CD14-positive monocyte (primary cell): ENCODE data around the gene RTL10. TPM values are rescaled to one million over a fixed set of nuclear protein-coding genes. Genes with fewer than 3 reads are reported as not detected.

Source experiments
- DNase-seq, 3 donors: peaks; one replicate each; pipeline ENCODE4 v3.0.0-alpha.2; 2011 to 2022
- H2AFZ ChIP-seq: 2 replicates; pipeline ENCODE4 v1.6.0; 2012; ENCODE audit warnings: mild to moderate bottlenecking, low read depth, low read length, inconsistent platforms; ENCODE audit not compliant: insufficient read depth, poor library complexity, severe bottlenecking
- H3K27ac ChIP-seq, 2 donors: 1 replicate in 1 of 2; 2 replicates in 1 of 2; pipeline ENCODE4 v1.5.1; 2012 to 2013; ENCODE audit warnings: low read length in 2 of 2, control low read depth in 1 of 2, inconsistent platforms in 1 of 2, low read depth in 1 of 2, mild to moderate bottlenecking in 1 of 2
- H3K27me3 ChIP-seq, 2 donors: one replicate each; pipeline versions ENCODE4 v1.6.0 to v1.6.1; 2011 to 2013; ENCODE audit warnings: low read length in 2 of 2; ENCODE audit not compliant: control insufficient read depth in 2 of 2, insufficient read depth in 2 of 2
- H3K36me3 ChIP-seq, 2 donors: replicated peaks in 1 of 2; 1 replicate in 1 of 2; 2 replicates in 1 of 2; pipeline versions ENCODE4 v1.5.1 to v1.6.1; 2012 to 2013; ENCODE audit warnings: low read length in 2 of 2, control low read depth in 1 of 2, inconsistent platforms in 1 of 2, mild to moderate bottlenecking in 1 of 2; ENCODE audit not compliant: insufficient read depth in 2 of 2, control insufficient read depth in 1 of 2
- H3K4me1 ChIP-seq, 2 donors: 1 replicate in 1 of 2; 2 replicates in 1 of 2; pipeline versions ENCODE4 v1.5.1 to v1.6.1; 2012 to 2013; ENCODE audit warnings: low read length in 2 of 2, control low read depth in 1 of 2, inconsistent platforms in 1 of 2, mild to moderate bottlenecking in 1 of 2, moderate library complexity in 1 of 2; ENCODE audit not compliant: insufficient read depth in 2 of 2, control insufficient read depth in 1 of 2
- H3K4me2 ChIP-seq: replicated peaks from 2 replicates; pipeline ENCODE3; 2012; ENCODE audit warnings: low read length, moderate library complexity, mild to moderate bottlenecking; ENCODE audit not compliant: poor library complexity, severe bottlenecking; ENCODE audit errors: extremely low read depth
- H3K4me3 ChIP-seq, 3 experiments: fragments of 200-600 bp in 1 of 3; sonication (generic) in 1 of 3; replicated peaks in 1 of 3; 1 replicate in 2 of 3; 2 replicates in 1 of 3; pipeline ENCODE4 v1.5.1; 2011 to 2013; ENCODE audit warnings: low read length in 3 of 3, mild to moderate bottlenecking in 3 of 3, control low read depth in 2 of 3, low read depth in 2 of 3, inconsistent platforms in 1 of 3, moderate library complexity in 1 of 3
- H3K79me2 ChIP-seq: 2 replicates; pipeline ENCODE4 v1.6.0; 2012; ENCODE audit warnings: mild to moderate bottlenecking, control low read depth, inconsistent platforms, low read length, moderate library complexity; ENCODE audit not compliant: insufficient read depth
- H3K9ac ChIP-seq: 2 replicates; pipeline ENCODE4 v1.6.0; 2017; ENCODE audit warnings: low read length, mild to moderate bottlenecking; ENCODE audit not compliant: insufficient read depth, poor library complexity, severe bottlenecking
- H3K9me3 ChIP-seq, 2 donors: replicated peaks in 1 of 2; 1 replicate in 1 of 2; 2 replicates in 1 of 2; pipeline versions ENCODE4 v1.5.1 to v1.6.1; 2012 to 2013; ENCODE audit warnings: low read length in 2 of 2, control low read depth in 1 of 2; ENCODE audit not compliant: control insufficient read depth in 1 of 2, insufficient read depth in 1 of 2
- H4K20me1 ChIP-seq: 2 replicates; pipeline ENCODE4 v1.6.0; 2012; ENCODE audit warnings: mild to moderate bottlenecking, low read length, control low read depth, moderate library complexity; ENCODE audit not compliant: insufficient read depth
- H3K27ac Mint-ChIP-seq, 7 donors: one replicate each; pipeline ENCODE4 v1.8.0; 2020; ENCODE audit warnings: mild to moderate bottlenecking in 7 of 7, mixed read lengths in 7 of 7, moderate library complexity in 6 of 7, inconsistent platforms in 2 of 7
- H3K27me3 Mint-ChIP-seq, 3 donors: one replicate each; pipeline ENCODE4 v1.8.0; 2021 to 2022; ENCODE audit warnings: low read depth in 3 of 3, mild to moderate bottlenecking in 3 of 3, mixed read lengths in 3 of 3, moderate library complexity in 3 of 3, inconsistent platforms in 1 of 3
- H3K36me3 Mint-ChIP-seq, 2 donors: one replicate each; pipeline ENCODE4 v1.8.0; 2020; ENCODE audit warnings: mixed read lengths in 2 of 2, inconsistent platforms in 1 of 2, mild to moderate bottlenecking in 1 of 2
- H3K4me1 Mint-ChIP-seq: one replicate; pipeline ENCODE4 v1.8.0; 2020; ENCODE audit warnings: mild to moderate bottlenecking, mixed read lengths
- H3K4me3 Mint-ChIP-seq, 2 donors: one replicate each; pipeline ENCODE4 v1.8.0; 2020; ENCODE audit warnings: mild to moderate bottlenecking in 2 of 2, mixed read lengths in 2 of 2, moderate library complexity in 1 of 2
- H3K9me3 Mint-ChIP-seq, 7 donors: one replicate each; pipeline ENCODE4 v1.8.0; 2020 to 2022; ENCODE audit warnings: mixed read lengths in 7 of 7, mild to moderate bottlenecking in 6 of 7, moderate library complexity in 6 of 7, inconsistent platforms in 2 of 7
- WGBS: methylation state at CpG from one replicate; pipeline ENCODE4 v1.1.5; 2013; ENCODE audit warnings: missing lambda C conversion rate; ENCODE audit not compliant: insufficient coverage; 5-methylcytosine and 5-hydroxymethylcytosine counted together
- intact Hi-C, 2 donors: fragments of 100-400 bp; cut with micrococcal nuclease; formaldehyde crosslinking; loops; one replicate each; pipeline versions ENCODE4 v1.15.0 to v1.15.1; 2023
- polyA plus RNA-seq, 3 donors: library from polyadenylated mRNA; depleted of rRNA in 1 of 3; unstranded in 2 of 3; stranded (reverse) in 1 of 3; fragments of 300-500 nt in 2 of 3; fragments of >200 nt in 1 of 3; fragmentation: Illumina TruSeq in 2 of 3; gene quantifications; 1 replicate in 2 of 3; 2 replicates in 1 of 3; pipeline ENCODE4 v1.2.3, GENCODE V29; 2012 to 2021
- TF ChIP-seq, protein P1 (sequence below): fragments of 200-600 bp; IDR thresholded peaks from one replicate; pipeline ENCODE4 v1.8.0; 2022; ENCODE audit warnings: antibody characterized with exemption, mild to moderate bottlenecking

The RTL10 gene
- polyA plus RNA-seq, 3 donors: 1.4 to 6.5 (median 1.5) TPM

DNA sequence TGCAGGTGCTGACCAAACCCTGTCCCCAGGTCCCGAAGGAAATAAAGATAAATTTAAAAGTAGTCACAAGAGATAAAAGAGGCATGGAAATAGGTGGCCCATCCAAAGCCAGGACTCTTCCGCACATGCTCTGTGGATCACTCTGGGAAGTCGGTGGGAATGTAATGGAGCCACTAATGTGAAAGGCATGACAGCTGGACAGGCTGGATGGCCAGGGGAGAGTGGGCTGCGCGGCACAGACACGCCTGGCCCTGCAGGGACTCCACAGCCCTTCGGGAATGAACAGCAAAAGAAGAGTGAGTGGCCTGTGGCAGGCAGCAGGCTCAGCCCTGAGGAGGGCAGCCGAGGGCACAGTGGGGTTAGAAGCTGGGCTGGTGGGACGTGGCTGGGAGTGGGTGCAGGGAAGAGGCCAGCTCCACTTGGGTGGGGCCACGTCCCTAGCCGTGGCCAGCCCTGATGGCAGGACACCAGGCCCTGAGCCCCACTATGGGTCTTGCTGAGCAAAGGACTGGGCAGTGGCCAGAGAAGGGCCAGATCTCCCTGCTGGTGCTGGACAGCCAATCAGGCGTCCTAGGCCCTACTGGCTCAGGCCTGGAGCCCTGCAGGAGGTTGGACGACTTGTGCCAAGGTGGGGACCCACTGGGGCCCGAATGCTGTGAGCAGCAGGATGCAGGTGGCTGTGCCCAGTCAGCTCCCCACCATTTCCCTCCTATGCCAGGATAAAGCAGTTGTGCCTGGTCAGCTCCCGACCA is 31.3 kb upstream of the RTL10 start:
- Histone ChIP-seq H3K9ac (peak overlapping the region; percentile 45), H3K4me3 (no peak overlapping the region), H3K79me2 (no peaks in the 10 kb centered on the region), H3K4me2 (peak overlapping the region; percentile 58), H4K20me1 (peaks cover under 1% of the 10 kb centered on the region), H3K27ac (peak overlapping the region; percentile 83 to 90), H3K27me3 (no peaks in the 10 kb centered on the region), H2AFZ (peak overlapping the region; percentile 70), H3K36me3 (peaks cover 14 to 20% of the 10 kb centered on the region in 2 donors), H3K9me3 (no peaks in the 10 kb centered on the region), H3K4me1 (peaks cover 24 to 31% of the 10 kb centered on the region in 2 donors)
- intact Hi-C loops: loop anchor here (2.0 to 5.0 kb wide), 2 partner anchors 31 to 34 kb away; partner anchors contain the start of genes GNB1L (in 2 of the 2) and RTL10 (in 2 of the 2)
- DNase-seq: no peak
- H3K27ac Mint-ChIP-seq: peak overlapping the region; percentile 82 to 97 (median 94)
- no peak overlapping the region for H3K4me3 Mint-ChIP-seq
- H3K27me3 Mint-ChIP-seq: peaks cover 0 to 2% (median 0%) of the 10 kb centered on the region in 3 donors
- TF ChIP-seq, protein P1, sequence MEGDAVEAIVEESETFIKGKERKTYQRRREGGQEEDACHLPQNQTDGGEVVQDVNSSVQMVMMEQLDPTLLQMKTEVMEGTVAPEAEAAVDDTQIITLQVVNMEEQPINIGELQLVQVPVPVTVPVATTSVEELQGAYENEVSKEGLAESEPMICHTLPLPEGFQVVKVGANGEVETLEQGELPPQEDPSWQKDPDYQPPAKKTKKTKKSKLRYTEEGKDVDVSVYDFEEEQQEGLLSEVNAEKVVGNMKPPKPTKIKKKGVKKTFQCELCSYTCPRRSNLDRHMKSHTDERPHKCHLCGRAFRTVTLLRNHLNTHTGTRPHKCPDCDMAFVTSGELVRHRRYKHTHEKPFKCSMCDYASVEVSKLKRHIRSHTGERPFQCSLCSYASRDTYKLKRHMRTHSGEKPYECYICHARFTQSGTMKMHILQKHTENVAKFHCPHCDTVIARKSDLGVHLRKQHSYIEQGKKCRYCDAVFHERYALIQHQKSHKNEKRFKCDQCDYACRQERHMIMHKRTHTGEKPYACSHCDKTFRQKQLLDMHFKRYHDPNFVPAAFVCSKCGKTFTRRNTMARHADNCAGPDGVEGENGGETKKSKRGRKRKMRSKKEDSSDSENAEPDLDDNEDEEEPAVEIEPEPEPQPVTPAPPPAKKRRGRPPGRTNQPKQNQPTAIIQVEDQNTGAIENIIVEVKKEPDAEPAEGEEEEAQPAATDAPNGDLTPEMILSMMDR: no peak
- peaks cover 26% of the 10 kb centered on the region for H3K4me1 Mint-ChIP-seq
- H3K36me3 Mint-ChIP-seq: peaks cover 18 to 53% of the 10 kb centered on the region in 2 donors
- WGBS: 86% methylated on average over 15 of the region's 15 CpGs
- no peaks in the 10 kb centered on the region for H3K9me3 Mint-ChIP-seq

DNA sequence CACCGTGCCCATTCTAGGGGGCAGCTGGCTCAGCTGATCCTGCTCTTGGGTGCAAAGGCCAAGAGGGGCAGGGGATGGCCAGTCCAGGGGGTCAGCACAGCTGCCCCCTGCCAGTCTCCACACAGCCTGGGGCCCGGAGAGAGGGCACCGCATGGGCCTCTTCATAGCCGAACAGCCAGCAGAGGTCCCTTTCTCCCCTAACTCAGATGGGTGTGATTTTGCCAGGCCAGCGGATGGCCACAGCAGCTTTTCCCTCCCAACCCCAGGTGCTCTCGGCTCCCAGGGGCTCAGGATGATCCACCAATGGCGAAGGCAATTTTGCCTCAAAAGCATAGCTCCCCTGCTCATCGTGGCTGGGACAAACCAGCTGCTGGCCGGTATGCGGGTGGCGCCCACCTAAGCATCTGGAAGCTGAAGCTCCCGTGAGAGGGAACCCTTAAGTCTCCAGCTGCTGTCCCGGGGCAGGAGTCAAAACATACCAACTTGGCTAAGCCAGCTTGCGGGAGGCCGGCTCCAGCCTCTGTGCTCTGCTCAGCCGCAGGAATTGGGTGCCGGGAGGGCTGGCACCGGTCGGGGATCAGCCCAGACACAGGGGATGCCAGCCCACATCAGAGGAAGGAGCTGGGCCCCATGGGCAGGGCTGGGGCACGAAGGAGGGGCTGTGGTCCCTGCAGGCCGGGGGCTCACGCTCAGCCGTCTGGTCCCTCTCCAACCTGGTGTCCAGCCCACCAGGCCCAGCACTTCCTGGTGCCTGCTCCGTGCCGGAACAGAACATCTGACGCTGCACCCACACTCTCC is 30.5 kb upstream of the RTL10 start:
- H3K4me1 ChIP-seq: peaks cover 24 to 29% of the 10 kb centered on the region in 2 donors
- DNase-seq: no peak
- peak overlapping the region in 5 of 7 donors; percentile 82 to 96 (median 89) for H3K27ac Mint-ChIP-seq

More for the DNA sequence above, 30.5 kb upstream of the RTL10 start:
- H3K4me1 Mint-ChIP-seq: peaks cover 25% of the 10 kb centered on the region
- Histone ChIP-seq H3K27ac (peak overlapping the region in 1 of 2 donors; percentile 90), H2AFZ (no peak overlapping the region), H4K20me1 (no peaks in the 10 kb centered on the region), H3K36me3 (peaks cover 17 to 24% of the 10 kb centered on the region in 2 donors), H3K9ac (no peak overlapping the region), H3K9me3 (no peaks in the 10 kb centered on the region), H3K4me2 (no peak overlapping the region), H3K4me3 (no peak overlapping the region), H3K27me3 (no peaks in the 10 kb centered on the region), H3K79me2 (no peaks in the 10 kb centered on the region)
- H3K27me3 Mint-ChIP-seq: peaks cover 0 to 2% (median 0%) of the 10 kb centered on the region in 3 donors
- TF ChIP-seq, protein P1: no peak
- H3K36me3 Mint-ChIP-seq: peaks cover 19 to 52% of the 10 kb centered on the region in 2 donors
- no peaks in the 10 kb centered on the region for H3K9me3 Mint-ChIP-seq
- H3K4me3 Mint-ChIP-seq: no peak overlapping the region
- 93% methylated on average over 26 of the region's 26 CpGs for WGBS
- intact Hi-C loops: loop anchor here in 1 of 2 donors (5.0 kb wide), 1 partner anchor 33 kb away; the partner anchor contains the start of genes GNB1L and RTL10
